NCI-H187 treated with DMSO at 0.1 percent for 48 hours (cell line): ENCODE data around the gene NXNL1.
A peak's percentile ranks its signal among the peaks of the same experiment; 100 is the strongest.

ENCODE experiments used
- DNase-seq: peaks from one replicate; lab custom pipeline; 2025; lab: John Stamatoyannopoulos, UW

NXNL1 gene

GRCh38 chr19:17419621-17420474, 40.9 kb downstream of the NXNL1 start, which contains the start of gene MVB12A:
Gene MVB12A (plus strand): TSS chr19:17420047. CDS start chr19:17420136, 89 bp downstream.
- peak; percentile 65 for DNase-seq

DNA sequence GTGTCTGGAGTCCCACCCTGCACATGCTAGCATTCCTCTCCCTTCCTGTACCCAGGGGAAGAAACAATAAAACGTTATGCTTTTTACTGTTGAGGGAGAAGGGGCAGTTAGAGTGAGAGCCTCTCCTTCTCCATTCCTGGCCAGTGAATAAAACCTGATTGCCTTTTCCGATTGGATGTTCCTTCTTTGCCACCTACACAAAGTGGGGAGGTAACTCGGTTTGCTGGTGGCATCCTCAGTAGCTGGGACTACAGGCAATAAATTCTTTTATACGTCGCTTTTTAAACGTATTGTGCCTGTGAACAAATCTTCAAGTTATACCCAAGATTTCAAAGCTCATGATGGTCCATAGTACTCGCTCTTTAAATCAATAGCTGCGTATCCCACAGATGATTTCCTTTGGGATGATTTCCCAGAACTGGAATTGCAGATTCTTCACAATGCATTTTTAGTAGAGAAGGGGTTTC, 41.5 kb downstream of the NXNL1 start:
- no peak for DNase-seq

GRCh38 chr19:17418710-17419109, 42.0 kb downstream of the NXNL1 start:
- DNase-seq = no peak

DNA sequence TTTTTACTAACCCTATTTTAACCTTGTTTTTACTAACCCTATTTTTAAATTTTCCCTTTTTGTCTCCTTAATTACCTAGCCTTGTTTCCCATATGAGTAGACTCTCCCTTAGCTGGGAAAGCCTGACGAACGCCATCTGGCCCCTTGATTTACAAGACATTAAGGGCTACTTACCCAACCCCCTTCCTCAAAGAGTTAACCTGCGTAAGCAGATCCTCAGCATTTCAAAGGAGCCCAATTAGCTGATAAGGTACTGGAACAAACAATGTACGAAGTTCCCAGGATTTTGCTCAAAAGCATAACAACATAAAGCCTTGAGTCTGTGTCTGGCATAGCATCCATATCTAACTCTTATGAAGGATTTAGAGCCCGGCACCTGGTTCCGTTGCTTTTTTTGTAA, 45.6 kb downstream of the NXNL1 start:
- DNase-seq = no peak

GRCh38 chr19:17414097-17414496, 46.6 kb downstream of the NXNL1 start:
- DNase-seq = no peak

- DNase-seq = no peak
Observed at GRCh38 chr19:17411801-17412200, 48.9 kb downstream of the NXNL1 start.

- no peak for DNase-seq
Observed at GRCh38 chr19:17409990-17410389, 50.7 kb downstream of the NXNL1 start.

DNA sequence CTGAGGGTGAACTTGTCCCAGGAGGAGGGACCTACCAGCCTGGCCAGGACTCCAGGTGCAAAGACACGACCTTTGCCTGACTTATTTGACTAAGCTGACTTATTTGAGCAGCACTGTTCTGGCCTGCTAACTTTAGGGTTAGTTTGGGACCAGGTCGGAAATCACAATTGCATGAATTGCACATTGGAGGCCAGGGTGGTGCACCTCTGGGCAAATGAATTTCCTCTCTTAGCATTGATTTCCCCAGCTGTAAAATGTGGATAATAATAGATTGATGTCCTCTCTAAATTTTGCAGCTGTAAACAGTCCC, 53.9 kb downstream of the NXNL1 start:
- DNase-seq = no peak

DNA sequence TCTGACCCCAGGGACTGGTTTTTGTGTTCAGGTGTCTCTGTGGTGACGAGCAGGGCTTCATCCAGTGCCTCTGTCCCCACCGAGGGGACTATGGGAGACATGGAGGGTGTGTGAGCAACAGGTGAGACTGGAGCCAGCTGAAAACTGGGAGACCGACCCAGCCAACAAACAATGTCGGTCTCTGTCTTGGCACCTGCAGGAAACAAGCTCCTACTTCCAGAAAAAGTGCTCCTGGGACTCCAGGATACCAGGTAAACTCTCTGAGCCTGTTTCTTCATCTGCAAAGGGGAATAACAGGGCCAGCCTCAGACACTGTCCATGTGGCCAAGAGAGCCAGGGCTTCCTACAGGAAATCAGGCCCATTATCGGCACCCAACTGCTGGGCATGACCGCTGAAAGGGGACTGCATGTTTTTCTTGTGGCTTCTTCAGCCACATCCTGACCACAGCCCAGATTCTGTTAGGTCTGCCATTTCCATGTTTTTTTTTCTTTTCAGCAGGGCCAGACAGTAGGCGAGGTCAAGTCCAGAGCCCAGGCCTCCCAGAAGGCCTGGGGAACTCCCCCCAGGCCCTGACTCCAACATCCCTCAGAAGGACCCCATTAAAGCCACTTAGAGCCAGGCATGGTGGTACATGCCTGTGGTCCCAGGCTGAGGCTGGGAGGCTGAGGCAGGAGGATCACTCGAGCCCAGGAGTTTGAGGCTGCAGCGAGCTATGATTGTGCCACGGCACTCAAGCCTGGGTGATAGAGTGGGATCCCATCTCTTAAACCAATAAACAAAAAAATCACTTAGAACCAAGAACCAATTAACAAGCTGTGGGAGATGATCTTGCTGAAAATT, 54.5 kb downstream of the NXNL1 start:
- DNase-seq = no peak
